SK-N-MC (cell line): ENCODE measurements around the gene LGI4.

Source experiments
- EZH2 ChIP-seq: fragments of 200-600 bp; sonication (generic); IDR thresholded peaks from one replicate; pipeline ENCODE4 v1.6.1; 2017; ENCODE audit warnings: antibody characterized with exemption
- POLR2AphosphoS5 ChIP-seq: IDR thresholded peaks from 2 replicates; pipeline ENCODE4 v1.6.1; 2012; ENCODE audit warnings: mild to moderate bottlenecking, low read depth, low read length, borderline replicate concordance

DNA sequence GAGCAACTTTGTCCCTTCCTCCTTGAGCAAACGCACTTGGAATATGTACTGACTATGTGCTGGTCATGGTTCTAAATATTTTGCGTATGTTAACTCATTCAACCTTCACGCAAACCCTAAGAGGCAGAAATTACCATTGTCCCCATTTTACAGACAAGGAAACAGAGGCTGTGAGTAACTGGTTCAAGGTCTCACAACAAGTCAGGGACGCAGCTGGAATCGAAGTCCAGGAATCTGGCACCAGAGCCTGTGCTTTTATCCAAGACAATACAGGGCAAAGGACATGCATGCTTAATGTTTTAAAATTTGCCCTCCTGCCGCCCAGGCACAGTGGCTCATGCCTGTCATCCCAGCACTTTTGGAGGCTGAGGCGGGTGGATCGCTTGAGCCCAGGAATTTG, 24.7 kb upstream of the LGI4 start:
- TF ChIP-seq EZH2 (no peak), POLR2AphosphoS5 (no peak)
